Activated CD8-positive, alpha-beta T cell treated with anti-CD3 and anti-CD28 coated beads, Interleukin-2, amount 10 ng/mL, durations not matched to agents 7 days and 5 days (primary cell): ENCODE results near the gene CACNA2D3. TPM values are rescaled to one million over a fixed set of nuclear protein-coding genes. Genes with fewer than 3 reads are reported as not detected.

Experiments used
- ATAC-seq: fragments of 150-1000 bp; cut with Tn5 transposase; one replicate; pipeline ENCODE4 v1.10.0; 2021; ENCODE audit warnings: moderate library complexity
- CTCF ChIA-PET: fragments of 350-600 bp; sonication (Branson Sonifier 250); formaldehyde crosslinking; loops from one replicate; lab custom pipeline; 2021; ENCODE audit warnings: antibody characterized with exemption; lab: Charles Lee
- POLR2A ChIA-PET: fragments of 350-600 bp; sonication (Branson Sonifier 250); formaldehyde crosslinking; loops from one replicate; lab custom pipeline; 2021; ENCODE audit warnings: antibody characterized with exemption; lab: Charles Lee
- DNase-seq: peaks from one replicate; pipeline ENCODE4 v3.0.0-alpha.2; 2020
- H3K27ac Mint-ChIP-seq: one replicate; pipeline ENCODE4 v1.8.0; 2021; ENCODE audit warnings: mild to moderate bottlenecking, mixed read lengths
- H3K27me3 Mint-ChIP-seq: one replicate; pipeline ENCODE4 v1.8.0; 2021; ENCODE audit warnings: low read depth, mixed read lengths
- H3K36me3 Mint-ChIP-seq: one replicate; pipeline ENCODE4 v1.8.0; 2021; ENCODE audit warnings: low read depth, mixed read lengths
- H3K4me1 Mint-ChIP-seq: one replicate; pipeline ENCODE4 v1.8.0; 2021; ENCODE audit warnings: low read depth, mixed read lengths
- H3K4me3 Mint-ChIP-seq: one replicate; pipeline ENCODE4 v1.8.0; 2021; ENCODE audit warnings: mild to moderate bottlenecking, mixed read lengths
- H3K9me3 Mint-ChIP-seq: one replicate; pipeline ENCODE4 v1.8.0; 2022; ENCODE audit warnings: mixed read lengths; ENCODE audit not compliant: insufficient read depth
- total RNA-seq, 2 experiments: library from RNA; stranded (reverse); gene quantifications; one replicate each; pipeline ENCODE4 v1.2.3, GENCODE V29; 2021

Gene CACNA2D3
- total RNA-seq, 2 experiments from 2014 or later = not detected

- H3K4me1 Mint-ChIP-seq = peaks cover 3% of the 10 kb centered on the region
- H3K36me3 Mint-ChIP-seq = no peaks in the 10 kb centered on the region
- H3K27ac Mint-ChIP-seq = no peak overlapping the region
- no peak overlapping the region for H3K4me3 Mint-ChIP-seq
- ChIA-PET POLR2A (no interaction called here), CTCF (no interaction called here)
- ATAC-seq (no peak), DNase-seq (no peak)
- H3K9me3 Mint-ChIP-seq = no peaks in the 10 kb centered on the region
- H3K27me3 Mint-ChIP-seq = no peaks in the 10 kb centered on the region
Observed at GRCh38 chr3:54858093-54858785, 735.9 kb downstream of the CACNA2D3 start.

GRCh38 chr3:54859184-54859583 is 736.8 kb downstream of the CACNA2D3 start:
- H3K9me3 Mint-ChIP-seq = no peaks in the 10 kb centered on the region
- ChIA-PET POLR2A (no interaction called here), CTCF (no interaction called here)
- no peaks in the 10 kb centered on the region for H3K36me3 Mint-ChIP-seq
- peaks cover 3% of the 10 kb centered on the region for H3K4me1 Mint-ChIP-seq
- no peak overlapping the region for H3K27ac Mint-ChIP-seq
- H3K4me3 Mint-ChIP-seq = no peak overlapping the region
- H3K27me3 Mint-ChIP-seq = no peaks in the 10 kb centered on the region
- no peak for DNase-seq
- no peak for ATAC-seq

GRCh38 chr3:54861248-54862067 is 739.1 kb downstream of the CACNA2D3 start:
- Mint-ChIP-seq H3K4me1 (peaks cover 3% of the 10 kb centered on the region), H3K9me3 (no peaks in the 10 kb centered on the region), H3K27ac (no peak overlapping the region), H3K27me3 (no peaks in the 10 kb centered on the region), H3K4me3 (no peak overlapping the region), H3K36me3 (no peaks in the 10 kb centered on the region)
- ATAC-seq (no peak), DNase-seq (no peak)
- ChIA-PET POLR2A (no interaction called here), CTCF (no interaction called here)

GRCh38 chr3:54862526-54862925 is 740.2 kb downstream of the CACNA2D3 start:
- Mint-ChIP-seq H3K4me3 (no peak overlapping the region), H3K36me3 (no peaks in the 10 kb centered on the region), H3K4me1 (peaks cover 3% of the 10 kb centered on the region), H3K9me3 (no peaks in the 10 kb centered on the region), H3K27ac (no peak overlapping the region), H3K27me3 (no peaks in the 10 kb centered on the region)
- ChIA-PET POLR2A (no interaction called here), CTCF (no interaction called here)
- no peak for ATAC-seq
- DNase-seq = no peak

- ChIA-PET POLR2A (no interaction called here), CTCF (no interaction called here)
- no peak for DNase-seq
- H3K27me3 Mint-ChIP-seq = no peaks in the 10 kb centered on the region
- H3K36me3 Mint-ChIP-seq = no peaks in the 10 kb centered on the region
- H3K4me3 Mint-ChIP-seq = no peak overlapping the region
- ATAC-seq = no peak
- no peak overlapping the region for H3K27ac Mint-ChIP-seq
- H3K4me1 Mint-ChIP-seq = peaks cover 3% of the 10 kb centered on the region
- no peaks in the 10 kb centered on the region for H3K9me3 Mint-ChIP-seq
Observed at GRCh38 chr3:54863366-54863765, 741.0 kb downstream of the CACNA2D3 start.

- Mint-ChIP-seq H3K36me3 (no peaks in the 10 kb centered on the region), H3K4me3 (no peak overlapping the region), H3K27ac (no peak overlapping the region), H3K27me3 (no peaks in the 10 kb centered on the region), H3K4me1 (peaks cover 3% of the 10 kb centered on the region), H3K9me3 (no peaks in the 10 kb centered on the region)
- ATAC-seq (no peak), DNase-seq (no peak)
- CTCF ChIA-PET = interaction anchor here (1.2 kb wide), 1 partner anchor 11 kb away, joined by 3 read pairs; no protein-coding TSS in a partner anchor
- POLR2A ChIA-PET = no interaction called here
Observed at GRCh38 chr3:54863786-54864185, 741.4 kb downstream of the CACNA2D3 start.

GRCh38 chr3:54865316-54865715 is 743.0 kb downstream of the CACNA2D3 start:
- peaks cover 3% of the 10 kb centered on the region for H3K4me1 Mint-ChIP-seq
- DNase-seq (no peak), ATAC-seq (no peak)
- ChIA-PET CTCF (no interaction called here), POLR2A (no interaction called here)
- H3K9me3 Mint-ChIP-seq = no peaks in the 10 kb centered on the region
- no peaks in the 10 kb centered on the region for H3K27me3 Mint-ChIP-seq
- no peak overlapping the region for H3K27ac Mint-ChIP-seq
- no peak overlapping the region for H3K4me3 Mint-ChIP-seq
- no peaks in the 10 kb centered on the region for H3K36me3 Mint-ChIP-seq

- H3K27me3 Mint-ChIP-seq = no peaks in the 10 kb centered on the region
Observed at GRCh38 chr3:54866251-54866650, 743.9 kb downstream of the CACNA2D3 start.

GRCh38 chr3:54870423-54870822 is 748.1 kb downstream of the CACNA2D3 start:
- ATAC-seq (no peak), DNase-seq (no peak)
- H3K4me3 Mint-ChIP-seq = no peak overlapping the region
- POLR2A ChIA-PET = no interaction called here
- no peaks in the 10 kb centered on the region for H3K4me1 Mint-ChIP-seq
- H3K27ac Mint-ChIP-seq = no peak overlapping the region
- H3K27me3 Mint-ChIP-seq = no peaks in the 10 kb centered on the region
- H3K9me3 Mint-ChIP-seq = no peaks in the 10 kb centered on the region
- CTCF ChIA-PET = no interaction called here
- H3K36me3 Mint-ChIP-seq = no peaks in the 10 kb centered on the region

More at GRCh38 chr3:54866251-54866650, 743.9 kb downstream of the CACNA2D3 start:
- CTCF ChIA-PET = no interaction called here
- H3K4me1 Mint-ChIP-seq = peaks cover 3% of the 10 kb centered on the region
- H3K4me3 Mint-ChIP-seq = no peak overlapping the region
- no peak overlapping the region for H3K27ac Mint-ChIP-seq
- no peaks in the 10 kb centered on the region for H3K9me3 Mint-ChIP-seq
- ATAC-seq = no peak
- no peak for DNase-seq
- no peaks in the 10 kb centered on the region for H3K36me3 Mint-ChIP-seq
- POLR2A ChIA-PET = no interaction called here

GRCh38 chr3:54871867-54872266 is 749.5 kb downstream of the CACNA2D3 start:
- Mint-ChIP-seq H3K4me3 (no peak overlapping the region), H3K27me3 (no peaks in the 10 kb centered on the region), H3K4me1 (no peaks in the 10 kb centered on the region), H3K27ac (no peak overlapping the region), H3K36me3 (no peaks in the 10 kb centered on the region), H3K9me3 (no peaks in the 10 kb centered on the region)
- ATAC-seq (no peak), DNase-seq (no peak)
- CTCF ChIA-PET = no interaction called here
- POLR2A ChIA-PET = no interaction called here

GRCh38 chr3:54873059-54874010 is 751.0 kb downstream of the CACNA2D3 start:
- DNase-seq (no peak), ATAC-seq (no peak)
- no peaks in the 10 kb centered on the region for H3K36me3 Mint-ChIP-seq
- H3K9me3 Mint-ChIP-seq = no peaks in the 10 kb centered on the region
- no peak overlapping the region for H3K4me3 Mint-ChIP-seq
- no peaks in the 10 kb centered on the region for H3K4me1 Mint-ChIP-seq
- CTCF ChIA-PET = no interaction called here
- H3K27ac Mint-ChIP-seq = no peak overlapping the region
- POLR2A ChIA-PET = no interaction called here
- no peaks in the 10 kb centered on the region for H3K27me3 Mint-ChIP-seq
